Ascending aorta (tissue), 2 donors: Measurements from ENCODE around the gene SETBP1. TPM values are rescaled to one million over a fixed set of nuclear protein-coding genes. Genes with fewer than 3 reads are reported as not detected.

ENCODE experiments used
- DNase-seq, 2 donors: peaks; one replicate each; pipeline ENCODE4 v3.0.0-alpha.2; 2019; ENCODE audit warnings: low spot score in 2 of 2
- H3K27ac ChIP-seq, 2 donors: fragments of 200-600 bp; sonication (generic); one replicate each; pipeline ENCODE4 v1.5.1; 2016 to 2017; ENCODE audit warnings: mild to moderate bottlenecking in 1 of 2
- H3K27me3 ChIP-seq: fragments of 200-600 bp; sonication (generic); one replicate; pipeline ENCODE4 v1.5.1; 2017
- H3K36me3 ChIP-seq, 2 donors: fragments of 200-600 bp; sonication (generic); one replicate each; pipeline ENCODE4 v1.5.1; 2016
- H3K4me1 ChIP-seq, 2 donors: fragments of 200-600 bp; sonication (generic); one replicate each; pipeline ENCODE4 v1.5.1; 2016 to 2017; ENCODE audit warnings: mild to moderate bottlenecking in 1 of 2
- H3K4me3 ChIP-seq, 2 donors: fragments of 200-600 bp; sonication (generic); one replicate each; pipeline ENCODE4 v1.5.1; 2016 to 2017; ENCODE audit warnings: mild to moderate bottlenecking in 1 of 2
- H3K9me3 ChIP-seq, 2 donors: fragments of 200-600 bp; sonication (generic); one replicate each; pipeline ENCODE4 v1.5.1; 2016
- CTCF ChIP-seq, 3 experiments: fragments of 200-600 bp in 2 of 3; fragments of 450-650 bp in 1 of 3; sonication (generic) in 2 of 3; IDR thresholded peaks; one replicate each; pipeline ENCODE4 v1.5.1; 2016 to 2019; ENCODE audit warnings: antibody characterized with exemption in 3 of 3, mild to moderate bottlenecking in 1 of 3, moderate library complexity in 1 of 3
- intact Hi-C: fragments of 100-400 bp; cut with DNase I; formaldehyde crosslinking; loops from one replicate; pipeline ENCODE4 v1.15.1; 2023
- total RNA-seq: library from RNA; depleted of rRNA; stranded (reverse); fragments of >200 nt; gene quantifications from one replicate; pipeline ENCODE4 v1.1.0, GENCODE V29; 2016

The SETBP1 gene
- total RNA-seq, 1 donor from 2014 or later, result 23.5 TPM

GRCh38 chr18:45008694-45009413 lies 328.2 kb downstream of the SETBP1 start:
- H3K27ac ChIP-seq, result no peak overlapping the region
- no peak for TF ChIP-seq CTCF (IDR thresholded peaks at IDR 0.05)
- no peak for DNase-seq
- peaks cover 0 to 11% of the 10 kb centered on the region in 2 donors for H3K4me1 ChIP-seq
- no peak overlapping the region for H3K4me3 ChIP-seq
- no peaks in the 10 kb centered on the region for H3K36me3 ChIP-seq
- no peaks in the 10 kb centered on the region for H3K27me3 ChIP-seq
- no peaks in the 10 kb centered on the region for H3K9me3 ChIP-seq
- intact Hi-C loops, result no loop called here

GRCh38 chr18:45009756-45010155 lies 329.1 kb downstream of the SETBP1 start:
- intact Hi-C loops, result loop anchor here (10.0 kb wide), 3 partner anchors 235 to 605 kb away; partner anchors contain the start of gene SLC14A2
- Histone ChIP-seq H3K4me3 (no peak overlapping the region), H3K27me3 (no peaks in the 10 kb centered on the region), H3K9me3 (no peaks in the 10 kb centered on the region), H3K4me1 (peaks cover 3 to 20% of the 10 kb centered on the region in 2 donors), H3K27ac (no peak overlapping the region), H3K36me3 (no peaks in the 10 kb centered on the region)
- TF ChIP-seq CTCF (IDR thresholded peaks at IDR 0.05), result no peak
- DNase-seq, result no peak

- intact Hi-C loops, result loop anchor here (10.0 kb wide), 3 partner anchors 233 to 603 kb away; partner anchors contain the start of gene SLC14A2
- Histone ChIP-seq H3K27me3 (no peaks in the 10 kb centered on the region), H3K27ac (no peak overlapping the region), H3K4me1 (peaks cover 3 to 31% of the 10 kb centered on the region in 2 donors), H3K36me3 (no peaks in the 10 kb centered on the region), H3K9me3 (no peaks in the 10 kb centered on the region), H3K4me3 (no peak overlapping the region)
- DNase-seq, result no peak
- no peak for TF ChIP-seq CTCF (IDR thresholded peaks at IDR 0.05)
Measured at GRCh38 chr18:45012286-45012685, 331.6 kb downstream of the SETBP1 start.

GRCh38 chr18:45014047-45014501 lies 333.4 kb downstream of the SETBP1 start:
- H3K4me1 ChIP-seq, result peaks cover 3 to 34% of the 10 kb centered on the region in 2 donors
- no peaks in the 10 kb centered on the region for H3K27me3 ChIP-seq
- intact Hi-C loops, result loop anchor here (2.0 to 10.0 kb wide), 4 partner anchors 231 to 601 kb away; partner anchors contain the start of gene SLC14A2
- peak in 1 of 2 donors; percentile 69 for DNase-seq
- no peak overlapping the region for H3K4me3 ChIP-seq
- H3K9me3 ChIP-seq, result no peaks in the 10 kb centered on the region
- H3K36me3 ChIP-seq, result no peaks in the 10 kb centered on the region
- H3K27ac ChIP-seq, result peak overlapping the region; percentile 59 to 61
- peak in 2 of 3 experiments; percentile 18 to 19 for TF ChIP-seq CTCF (IDR thresholded peaks at IDR 0.05)

- Histone ChIP-seq H3K4me1 (peaks cover 3 to 34% of the 10 kb centered on the region in 2 donors), H3K4me3 (peak overlapping the region in 1 of 2 donors; percentile 46)
- intact Hi-C loops, result loop anchor here (2.0 to 10.0 kb wide), 5 partner anchors 98 to 599 kb away; partner anchors contain the start of gene SLC14A2
Measured at GRCh38 chr18:45015788-45016128, 335.1 kb downstream of the SETBP1 start.

More at GRCh38 chr18:45015788-45016128, 335.1 kb downstream of the SETBP1 start:
- Histone ChIP-seq H3K27me3 (no peaks in the 10 kb centered on the region), H3K36me3 (no peaks in the 10 kb centered on the region), H3K27ac (peak overlapping the region; percentile 61 to 63), H3K9me3 (no peaks in the 10 kb centered on the region)
- TF ChIP-seq CTCF (IDR thresholded peaks at IDR 0.05), result no peak
- no peak for DNase-seq
